ENCODE data around the gene TLCD3A. TPM values are rescaled to one million over a fixed set of nuclear protein-coding genes. Genes with fewer than 3 reads are reported as not detected.
A peak's percentile ranks its signal among the peaks of the same experiment; 100 is the strongest.

TLCD3A gene
- total and polyA plus RNA-seq, 3 experiments from 2014 or later: 5.2 to 12.1 (median 7.9) TPM

- Histone ChIP-seq H3K4me3 (ENCODE audit: low read length) (no peak overlapping the region), H3K9me3 (ENCODE audit: low read length) (no peaks in the 10 kb centered on the region), H3K27ac (ENCODE audit: low read depth, low read length) (no peak overlapping the region), H3K27me3 (ENCODE audit: insufficient read depth, low read length, poor library complexity, severe bottlenecking) (no peaks in the 10 kb centered on the region), H3K36me3 (ENCODE audit: insufficient read depth, low read length) (peaks cover 15% of the 10 kb centered on the region), H3K4me1 (ENCODE audit: insufficient read depth, low read length) (no peaks in the 10 kb centered on the region)
- H3K9me3 Mint-ChIP-seq: no peaks in the 10 kb centered on the region
- DNase-seq: peak in 2 of 5 donors; percentile 43
- H3K4me3 Mint-ChIP-seq: no peak overlapping the region
- ChIA-PET POLR2A (interaction anchor here (1.0 to 1.3 kb wide), 2 partner anchors 284 to 290 kb away, joined by 3 to 5 read pairs; a partner anchor contains a TSS), CTCF (interaction anchor here (0.8 to 8.9 kb wide), 17 partner anchors 9 to 556 kb away, joined by 3 to 102 read pairs (median 4); partner anchors contain the start of genes TIMM22 and VPS53)
- H3K4me1 Mint-ChIP-seq: peaks cover 8 to 10% (median 8%) of the 10 kb centered on the region in 3 donors
- no peaks in the 10 kb centered on the region for H3K27me3 Mint-ChIP-seq
- H3K36me3 Mint-ChIP-seq: peaks cover 0 to 47% (median 11%) of the 10 kb centered on the region in 3 donors
- peak overlapping the region in 3 of 8 donors; percentile 27 to 62 (median 58) for H3K27ac Mint-ChIP-seq
Measured at GRCh38 chr17:700504-701094, 31.8 kb upstream of the TLCD3A start.

GRCh38 chr17:703081-703875, 29.1 kb upstream of the TLCD3A start:
- no peaks in the 10 kb centered on the region for H3K9me3 Mint-ChIP-seq
- Histone ChIP-seq H3K27me3 (ENCODE audit: insufficient read depth, low read length, poor library complexity, severe bottlenecking) (no peaks in the 10 kb centered on the region), H3K4me1 (ENCODE audit: insufficient read depth, low read length) (no peaks in the 10 kb centered on the region), H3K27ac (ENCODE audit: low read depth, low read length) (no peak overlapping the region), H3K36me3 (ENCODE audit: insufficient read depth, low read length) (no peaks in the 10 kb centered on the region), H3K9me3 (ENCODE audit: low read length) (no peaks in the 10 kb centered on the region), H3K4me3 (ENCODE audit: low read length) (no peak overlapping the region)
- ChIA-PET POLR2A (no interaction called here), CTCF (interaction anchor here (0.6 to 8.9 kb wide), 2 partner anchors 17 to 292 kb away, joined by 3 to 102 read pairs; a partner anchor contains a TSS)
- H3K4me1 Mint-ChIP-seq: peaks cover 14 to 26% (median 17%) of the 10 kb centered on the region in 3 donors
- peaks cover 0 to 40% (median 0%) of the 10 kb centered on the region in 3 donors for H3K36me3 Mint-ChIP-seq
- H3K27me3 Mint-ChIP-seq: no peaks in the 10 kb centered on the region
- no peak for DNase-seq
- peak overlapping the region in 2 of 8 donors; percentile 6 to 69 for H3K27ac Mint-ChIP-seq
- no peak overlapping the region for H3K4me3 Mint-ChIP-seq

GRCh38 chr17:704111-704864, 28.1 kb upstream of the TLCD3A start:
- H3K4me3 Mint-ChIP-seq: no peak overlapping the region
- H3K27me3 Mint-ChIP-seq: no peaks in the 10 kb centered on the region
- POLR2A ChIA-PET: no interaction called here
- peaks cover 16 to 30% (median 26%) of the 10 kb centered on the region in 3 donors for H3K4me1 Mint-ChIP-seq
- H3K36me3 Mint-ChIP-seq: peaks cover 0 to 47% (median 3%) of the 10 kb centered on the region in 3 donors
- Histone ChIP-seq H3K4me1 (ENCODE audit: insufficient read depth, low read length) (no peaks in the 10 kb centered on the region), H3K27me3 (ENCODE audit: insufficient read depth, low read length, poor library complexity, severe bottlenecking) (no peaks in the 10 kb centered on the region), H3K9me3 (ENCODE audit: low read length) (no peaks in the 10 kb centered on the region), H3K4me3 (ENCODE audit: low read length) (no peak overlapping the region), H3K27ac (ENCODE audit: low read depth, low read length) (no peak overlapping the region), H3K36me3 (ENCODE audit: insufficient read depth, low read length) (peaks cover 4% of the 10 kb centered on the region)
- no peak for DNase-seq
- no peaks in the 10 kb centered on the region for H3K9me3 Mint-ChIP-seq
- CTCF ChIA-PET: interaction anchor here (0.7 to 8.9 kb wide), 3 partner anchors 9 to 293 kb away, joined by 4 to 102 read pairs (median 4); partner anchors contain the start of gene VPS53
- peak overlapping the region in 2 of 8 donors; percentile 33 to 52 for H3K27ac Mint-ChIP-seq

- H3K4me1 Mint-ChIP-seq: peaks cover 16 to 34% (median 30%) of the 10 kb centered on the region in 3 donors
- H3K27me3 Mint-ChIP-seq: no peaks in the 10 kb centered on the region
- no peak overlapping the region for H3K27ac ChIP-seq (ENCODE audit: low read depth, low read length)
- H3K4me1 ChIP-seq (ENCODE audit: insufficient read depth, low read length): no peaks in the 10 kb centered on the region
- H3K4me3 Mint-ChIP-seq: no peak overlapping the region
- peaks cover 0 to 49% (median 6%) of the 10 kb centered on the region in 3 donors for H3K36me3 Mint-ChIP-seq
- H3K9me3 ChIP-seq (ENCODE audit: low read length): no peaks in the 10 kb centered on the region
- ChIA-PET CTCF (interaction anchor here (0.7 to 8.9 kb wide), 3 partner anchors 9 to 293 kb away, joined by 4 to 102 read pairs (median 4); partner anchors contain the start of gene VPS53), POLR2A (no interaction called here)
- no peak for DNase-seq
- H3K9me3 Mint-ChIP-seq: no peaks in the 10 kb centered on the region
- peak overlapping the region in 3 of 8 donors; percentile 12 to 55 (median 26) for H3K27ac Mint-ChIP-seq
- H3K4me3 ChIP-seq (ENCODE audit: low read length): no peak overlapping the region
- H3K27me3 ChIP-seq (ENCODE audit: insufficient read depth, low read length, poor library complexity, severe bottlenecking): no peaks in the 10 kb centered on the region
- peaks cover 7% of the 10 kb centered on the region for H3K36me3 ChIP-seq (ENCODE audit: insufficient read depth, low read length)
Measured at GRCh38 chr17:705011-705410, 27.4 kb upstream of the TLCD3A start.

GRCh38 chr17:705863-706262, 26.5 kb upstream of the TLCD3A start:
- ChIA-PET POLR2A (no interaction called here), CTCF (interaction anchor here (1.5 to 8.9 kb wide), 2 partner anchors 9 to 294 kb away, joined by 4 to 102 read pairs; partner anchors contain the start of gene VPS53)
- Mint-ChIP-seq H3K27ac (no peak overlapping the region), H3K36me3 (peaks cover 0 to 50% (median 10%) of the 10 kb centered on the region in 3 donors), H3K27me3 (no peaks in the 10 kb centered on the region), H3K9me3 (no peaks in the 10 kb centered on the region), H3K4me3 (no peak overlapping the region), H3K4me1 (peaks cover 13 to 35% (median 35%) of the 10 kb centered on the region in 3 donors)
- no peaks in the 10 kb centered on the region for H3K27me3 ChIP-seq (ENCODE audit: insufficient read depth, low read length, poor library complexity, severe bottlenecking)
- no peaks in the 10 kb centered on the region for H3K9me3 ChIP-seq (ENCODE audit: low read length)
- H3K4me1 ChIP-seq (ENCODE audit: insufficient read depth, low read length): no peaks in the 10 kb centered on the region
- H3K36me3 ChIP-seq (ENCODE audit: insufficient read depth, low read length): peaks cover 7% of the 10 kb centered on the region
- H3K27ac ChIP-seq (ENCODE audit: low read depth, low read length): no peak overlapping the region
- no peak overlapping the region for H3K4me3 ChIP-seq (ENCODE audit: low read length)
- DNase-seq: no peak

GRCh38 chr17:708132-708531, 24.3 kb upstream of the TLCD3A start:
- no peak overlapping the region for H3K4me3 ChIP-seq (ENCODE audit: low read length)
- POLR2A ChIA-PET: no interaction called here
- Mint-ChIP-seq H3K4me3 (peak overlapping the region in 1 of 7 donors; percentile 27), H3K9me3 (no peaks in the 10 kb centered on the region), H3K4me1 (peaks cover 20 to 55% (median 49%) of the 10 kb centered on the region in 3 donors), H3K27me3 (no peaks in the 10 kb centered on the region), H3K27ac (peak overlapping the region in 2 of 8 donors; percentile 17 to 72), H3K36me3 (peaks cover 0 to 55% (median 10%) of the 10 kb centered on the region in 3 donors)
- H3K36me3 ChIP-seq (ENCODE audit: insufficient read depth, low read length): peaks cover 7% of the 10 kb centered on the region
- CTCF ChIA-PET: no interaction called here
- no peak for DNase-seq
- H3K27ac ChIP-seq (ENCODE audit: low read depth, low read length): no peak overlapping the region
- no peaks in the 10 kb centered on the region for H3K9me3 ChIP-seq (ENCODE audit: low read length)
- peaks cover 6% of the 10 kb centered on the region for H3K4me1 ChIP-seq (ENCODE audit: insufficient read depth, low read length)
- no peaks in the 10 kb centered on the region for H3K27me3 ChIP-seq (ENCODE audit: insufficient read depth, low read length, poor library complexity, severe bottlenecking)

GRCh38 chr17:718075-718474, 14.3 kb upstream of the TLCD3A start:
- DNase-seq: no peak
- Histone ChIP-seq H3K4me3 (ENCODE audit: low read length) (no peak overlapping the region), H3K36me3 (ENCODE audit: insufficient read depth, low read length) (no peaks in the 10 kb centered on the region), H3K9me3 (ENCODE audit: low read length) (no peaks in the 10 kb centered on the region), H3K4me1 (ENCODE audit: insufficient read depth, low read length) (peaks cover 15% of the 10 kb centered on the region), H3K27ac (ENCODE audit: low read depth, low read length) (no peak overlapping the region), H3K27me3 (ENCODE audit: insufficient read depth, low read length, poor library complexity, severe bottlenecking) (no peaks in the 10 kb centered on the region)
- Mint-ChIP-seq H3K4me1 (peaks cover 14 to 22% (median 14%) of the 10 kb centered on the region in 3 donors), H3K4me3 (peak overlapping the region in 1 of 7 donors; percentile 51), H3K36me3 (peaks cover 0 to 7% (median 1%) of the 10 kb centered on the region in 3 donors), H3K27ac (no peak overlapping the region), H3K27me3 (peaks cover 0 to 2% of the 10 kb centered on the region in 2 donors), H3K9me3 (no peaks in the 10 kb centered on the region)
- ChIA-PET CTCF (no interaction called here), POLR2A (no interaction called here)
